Suprapubic skin (tissue), 4 donors: ENCODE data around the gene SLC44A2.

Experiments used
- CTCF ChIP-seq, 2 donors: fragments of 200-600 bp in 1 of 2; fragments of 450-650 bp in 1 of 2; sonication (generic) in 1 of 2; IDR thresholded peaks; one replicate each; pipeline ENCODE4 v1.5.1; 2016 to 2019; ENCODE audit warnings: antibody characterized with exemption in 2 of 2, mild to moderate bottlenecking in 1 of 2, moderate library complexity in 1 of 2
- EP300 ChIP-seq: sonication (generic); formaldehyde crosslinking; IDR thresholded peaks from one replicate; pipeline ENCODE4 v1.6.1; 2017; ENCODE audit warnings: antibody characterized with exemption
- POLR2A ChIP-seq, 2 donors: fragments of 450-650 bp; IDR thresholded peaks; one replicate each; pipeline ENCODE4 v1.6.1; 2017; ENCODE audit warnings: antibody characterized with exemption in 2 of 2, mild to moderate bottlenecking in 2 of 2, moderate library complexity in 2 of 2
- POLR2AphosphoS5 ChIP-seq, 3 donors: sonication (generic); formaldehyde crosslinking; IDR thresholded peaks; one replicate each; pipeline ENCODE4 v1.6.1; 2017; ENCODE audit warnings: antibody characterized with exemption in 3 of 3

DNA sequence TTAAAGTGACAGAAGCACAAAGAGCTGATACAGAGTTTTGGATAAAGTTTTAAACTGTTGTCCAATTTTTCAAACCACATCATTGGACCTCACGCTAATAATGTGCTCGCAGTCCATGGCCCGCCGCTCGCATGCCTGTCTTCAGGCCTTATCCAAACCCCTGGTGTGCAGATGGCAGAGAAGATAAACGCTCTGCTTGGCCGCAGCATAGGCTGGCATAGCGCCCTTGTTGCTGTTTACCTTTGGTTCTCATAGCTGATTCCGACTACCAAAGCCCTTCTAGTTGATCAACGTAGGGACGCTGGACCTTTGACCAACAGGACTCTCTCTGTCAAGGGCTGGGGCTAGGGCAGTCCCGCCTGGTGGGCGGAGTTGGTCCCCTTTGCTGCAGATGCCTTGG lies 52.4 kb downstream of the SLC44A2 start:
- TF ChIP-seq CTCF (IDR thresholded peaks at IDR 0.05) (no peak), POLR2AphosphoS5 (IDR thresholded peaks at IDR 0.05) (no peak), EP300 (no peak), POLR2A (IDR thresholded peaks at IDR 0.05) (no peak)
